BE2C (cell line): ENCODE results near the gene COL27A1.

ENCODE experiments used
- DNase-seq: peaks from one replicate; pipeline ENCODE4 v3.0.0-alpha.2; 2020
- H3K27me3 ChIP-seq: fragments of 250-450 bp; sonication (Bioruptor Pico); 2 replicates; pipeline ENCODE4 v1.5.1; 2020; ENCODE audit warnings: mild to moderate bottlenecking
- H3K36me3 ChIP-seq: fragments of 250-450 bp; sonication (Bioruptor Pico); 2 replicates; pipeline ENCODE4 v1.5.1; 2020; ENCODE audit warnings: mild to moderate bottlenecking
- H3K4me1 ChIP-seq: fragments of 250-450 bp; sonication (Bioruptor Pico); 2 replicates; pipeline ENCODE4 v1.5.1; 2020
- H3K4me3 ChIP-seq: 2 replicates; pipeline ENCODE4 v1.5.1; 2011; ENCODE audit warnings: low read depth, low read length
- H3K9me3 ChIP-seq: fragments of 250-450 bp; sonication (Bioruptor Pico); 2 replicates; pipeline ENCODE4 v1.5.1; 2020
- TF ChIP-seq, protein P1 (sequence below): IDR thresholded peaks from 2 replicates; pipeline ENCODE4 v1.5.1; 2012; ENCODE audit warnings: mild to moderate bottlenecking, low read depth, low read length

COL27A1 gene

DNA sequence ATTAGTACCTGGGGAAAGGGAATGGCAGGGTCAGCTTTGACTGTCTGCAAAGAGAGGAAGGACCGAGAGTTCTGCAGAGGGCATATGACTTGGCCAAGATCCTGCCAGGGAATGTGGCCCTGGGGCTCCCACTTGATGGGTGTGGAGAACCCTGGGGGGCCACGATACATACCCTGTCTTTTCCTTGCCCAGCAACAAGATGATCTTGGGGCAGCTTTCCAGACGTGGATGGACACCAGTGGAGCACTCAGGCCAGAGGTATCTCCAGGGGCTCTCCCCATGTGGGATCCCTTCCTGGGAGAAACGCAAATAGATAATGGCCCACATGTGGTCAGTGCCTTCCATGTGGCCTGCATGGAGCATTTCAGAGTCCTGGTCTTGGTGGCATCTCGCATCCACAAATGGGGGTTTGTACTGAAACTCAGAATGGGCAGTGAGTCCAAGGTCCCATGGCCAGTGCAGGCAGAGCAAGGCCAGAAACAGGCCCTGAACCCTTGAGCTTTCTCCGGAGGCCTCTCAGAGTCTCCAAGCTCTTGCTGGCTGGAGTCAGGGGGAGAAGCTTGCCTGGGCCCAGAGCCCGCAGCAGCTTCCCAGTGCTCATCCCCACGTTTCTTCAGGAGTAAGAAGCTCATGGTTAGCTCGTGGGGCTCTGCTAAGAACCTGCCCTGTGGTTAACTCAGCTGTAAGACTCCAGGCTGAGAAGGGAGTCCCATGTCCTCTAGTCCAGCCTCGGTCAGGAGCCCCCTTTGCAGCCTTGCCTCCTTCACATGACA is 149.3 kb downstream of the COL27A1 start:
- Histone ChIP-seq H3K4me1 (peaks cover 5% of the 10 kb centered on the region; the same call in 1 of the 2 replicates), H3K4me3 (no peak overlapping the region), H3K9me3 (no peaks in the 10 kb centered on the region), H3K36me3 (no peaks in the 10 kb centered on the region), H3K27me3 (no peaks in the 10 kb centered on the region)
- TF ChIP-seq, protein P1, sequence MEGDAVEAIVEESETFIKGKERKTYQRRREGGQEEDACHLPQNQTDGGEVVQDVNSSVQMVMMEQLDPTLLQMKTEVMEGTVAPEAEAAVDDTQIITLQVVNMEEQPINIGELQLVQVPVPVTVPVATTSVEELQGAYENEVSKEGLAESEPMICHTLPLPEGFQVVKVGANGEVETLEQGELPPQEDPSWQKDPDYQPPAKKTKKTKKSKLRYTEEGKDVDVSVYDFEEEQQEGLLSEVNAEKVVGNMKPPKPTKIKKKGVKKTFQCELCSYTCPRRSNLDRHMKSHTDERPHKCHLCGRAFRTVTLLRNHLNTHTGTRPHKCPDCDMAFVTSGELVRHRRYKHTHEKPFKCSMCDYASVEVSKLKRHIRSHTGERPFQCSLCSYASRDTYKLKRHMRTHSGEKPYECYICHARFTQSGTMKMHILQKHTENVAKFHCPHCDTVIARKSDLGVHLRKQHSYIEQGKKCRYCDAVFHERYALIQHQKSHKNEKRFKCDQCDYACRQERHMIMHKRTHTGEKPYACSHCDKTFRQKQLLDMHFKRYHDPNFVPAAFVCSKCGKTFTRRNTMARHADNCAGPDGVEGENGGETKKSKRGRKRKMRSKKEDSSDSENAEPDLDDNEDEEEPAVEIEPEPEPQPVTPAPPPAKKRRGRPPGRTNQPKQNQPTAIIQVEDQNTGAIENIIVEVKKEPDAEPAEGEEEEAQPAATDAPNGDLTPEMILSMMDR, result no peak
- no peak for DNase-seq

DNA sequence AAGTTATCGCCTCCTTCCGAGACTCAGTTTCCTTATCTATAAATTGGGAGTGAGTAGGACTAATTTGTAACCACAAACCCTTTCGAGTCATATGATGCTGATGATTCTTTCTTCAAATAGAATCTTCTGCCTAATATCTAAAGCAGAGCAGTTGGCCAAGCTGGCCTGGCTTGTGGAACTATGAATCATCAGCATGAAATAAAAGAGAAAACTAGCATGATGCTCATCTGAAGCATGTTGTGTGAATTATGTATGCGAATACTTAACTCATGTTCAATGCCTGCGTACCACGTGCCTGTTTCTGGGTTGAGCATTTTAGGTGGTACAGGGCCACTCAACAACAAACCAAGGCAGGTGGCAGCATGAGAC is 152.5 kb downstream of the COL27A1 start:
- no peak overlapping the region for H3K4me3 ChIP-seq
- TF ChIP-seq, protein P1, result no peak
- no peaks in the 10 kb centered on the region for H3K9me3 ChIP-seq
- no peak for DNase-seq
- peaks cover 5% of the 10 kb centered on the region; the same call in 1 of the 2 replicates for H3K4me1 ChIP-seq
- no peaks in the 10 kb centered on the region for H3K27me3 ChIP-seq
- no peaks in the 10 kb centered on the region for H3K36me3 ChIP-seq

DNA sequence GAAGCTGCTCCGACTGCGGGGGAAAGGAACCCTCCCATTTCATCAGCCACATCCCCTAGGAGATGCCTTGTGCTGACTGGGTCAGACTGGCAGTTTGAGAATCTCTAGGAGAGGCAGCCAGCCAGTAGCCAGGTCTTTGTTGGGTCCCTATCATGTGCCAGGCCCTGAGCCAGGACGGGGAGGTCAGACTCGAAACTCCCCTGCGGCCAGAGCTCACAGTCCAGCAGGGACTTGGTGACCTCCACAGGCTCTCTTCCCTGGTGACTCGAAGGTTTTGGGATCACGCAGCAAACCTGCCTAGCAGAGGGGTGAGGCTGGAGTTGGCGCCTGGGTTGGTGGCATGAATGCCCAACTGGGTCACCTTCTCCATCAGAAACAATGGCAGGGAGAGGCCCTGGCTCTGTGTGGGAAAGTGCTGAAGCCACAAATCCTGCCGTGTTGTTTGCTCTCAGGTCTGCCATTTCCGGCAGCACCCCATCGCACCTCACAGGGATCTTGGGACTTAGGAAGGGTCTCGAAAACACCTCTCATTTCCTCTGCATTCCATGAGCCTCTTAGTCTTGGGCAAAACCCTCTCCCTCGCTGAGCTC is 153.1 kb downstream of the COL27A1 start:
- Histone ChIP-seq H3K9me3 (no peaks in the 10 kb centered on the region), H3K27me3 (no peaks in the 10 kb centered on the region), H3K4me3 (no peak overlapping the region), H3K4me1 (peaks cover 5% of the 10 kb centered on the region; the same call in 1 of the 2 replicates), H3K36me3 (no peaks in the 10 kb centered on the region)
- TF ChIP-seq, protein P1, result no peak
- no peak for DNase-seq

DNA sequence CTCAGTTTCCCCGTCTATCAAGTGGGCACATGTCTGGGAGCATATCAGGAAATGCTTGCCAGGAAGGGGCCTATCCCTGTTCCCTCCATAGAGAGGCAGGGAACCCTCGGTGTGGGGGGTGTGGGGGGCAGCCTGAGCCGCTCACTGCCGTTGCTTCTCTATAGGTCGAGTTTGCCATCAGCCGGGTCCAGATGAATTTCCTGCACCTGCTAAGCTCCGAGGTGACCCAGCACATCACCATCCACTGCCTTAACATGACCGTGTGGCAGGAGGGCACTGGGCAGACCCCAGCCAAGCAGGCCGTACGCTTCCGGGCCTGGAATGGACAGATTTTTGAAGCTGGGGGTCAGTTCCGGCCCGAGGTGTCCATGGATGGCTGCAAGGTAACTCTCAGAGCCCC is 153.8 kb downstream of the COL27A1 start:
- Histone ChIP-seq H3K9me3 (no peaks in the 10 kb centered on the region), H3K4me1 (peaks cover 5% of the 10 kb centered on the region; the same call in 1 of the 2 replicates), H3K27me3 (no peaks in the 10 kb centered on the region), H3K4me3 (no peak overlapping the region), H3K36me3 (no peaks in the 10 kb centered on the region)
- TF ChIP-seq, protein P1, result no peak
- DNase-seq, result no peak

DNA sequence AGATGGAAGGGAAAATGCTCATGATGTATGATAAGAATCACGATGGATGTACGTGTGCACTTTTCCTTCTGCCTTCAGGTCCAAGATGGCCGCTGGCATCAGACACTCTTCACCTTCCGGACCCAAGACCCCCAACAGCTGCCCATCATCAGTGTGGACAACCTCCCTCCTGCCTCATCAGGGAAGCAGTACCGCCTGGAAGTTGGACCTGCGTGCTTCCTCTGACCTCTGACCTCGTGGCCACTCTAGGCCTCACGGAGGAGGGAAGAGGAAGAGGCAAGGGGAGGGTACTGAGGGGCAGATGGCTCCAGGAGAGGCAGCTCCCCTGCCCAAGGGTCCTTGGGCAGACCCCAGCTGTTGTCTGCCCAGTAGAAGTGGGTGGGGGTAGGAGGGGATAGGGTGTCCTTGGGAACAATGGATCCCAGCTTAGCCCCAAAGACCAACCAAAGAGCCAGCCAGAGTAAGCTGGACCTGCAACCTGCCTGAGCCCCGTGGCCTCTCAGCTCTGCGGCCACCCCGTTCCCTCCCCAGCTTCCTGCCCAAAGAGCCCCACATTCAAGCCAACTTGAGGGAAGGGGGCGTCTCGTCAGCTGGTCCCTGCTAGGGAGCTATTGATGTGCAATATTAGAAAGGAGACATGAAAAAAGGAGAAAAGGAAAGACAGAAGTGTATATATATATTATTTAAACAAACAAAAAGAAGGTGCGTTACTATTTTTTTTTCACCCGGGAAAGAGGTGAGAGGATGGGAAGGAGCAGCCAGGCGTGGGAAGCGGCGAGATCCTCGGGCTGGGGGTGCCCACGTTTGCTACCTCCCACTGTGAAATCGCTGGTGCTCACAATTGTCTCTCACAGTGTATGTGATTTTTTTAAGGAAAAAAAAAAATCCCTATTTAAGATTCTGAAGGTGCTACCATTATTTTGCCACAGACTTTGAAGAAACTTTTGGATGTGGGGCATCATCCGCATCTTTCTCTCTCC is 155.4 kb downstream of the COL27A1 start:
- TF ChIP-seq, protein P1, result no peak
- no peaks in the 10 kb centered on the region for H3K9me3 ChIP-seq
- H3K4me1 ChIP-seq, result no peaks in the 10 kb centered on the region
- no peaks in the 10 kb centered on the region for H3K36me3 ChIP-seq
- no peak for DNase-seq
- no peaks in the 10 kb centered on the region for H3K27me3 ChIP-seq
- H3K4me3 ChIP-seq, result no peak overlapping the region
